ENCODE measurements around the gene CDH2.

CDH2 gene

GRCh38 chr18:28208268-28208667, 31.3 kb upstream of the CDH2 start:
- no peak overlapping the region for H3K4me3 ChIP-seq (ENCODE audit: insufficient read depth, low read length, poor library complexity, severe bottlenecking)
- no peaks in the 10 kb centered on the region for H4K20me1 ChIP-seq (ENCODE audit: low read depth, low read length)
- no peak for TF ChIP-seq EZH2phosphoT487 (conservative IDR thresholded peaks at IDR 0.05; ENCODE audit: low read length)
- TF ChIP-seq CTCF (IDR thresholded peaks at IDR 0.05; ENCODE audit: insufficient read depth, low read length, poor library complexity, severe bottlenecking): no peak
- H3F3A ChIP-seq (ENCODE audit: insufficient read depth): no peaks in the 10 kb centered on the region
- no peaks in the 10 kb centered on the region for H3K36me3 ChIP-seq (ENCODE audit: low read length)
- H3K9ac ChIP-seq (ENCODE audit: low read length): no peak overlapping the region
- no peaks in the 10 kb centered on the region for H3K9me2 ChIP-seq (replicated peaks; ENCODE audit: insufficient read depth, low read length)
- no peaks in the 10 kb centered on the region for H3K9me3 ChIP-seq (ENCODE audit: insufficient read depth, low read length)
- H3K27ac ChIP-seq (ENCODE audit: low read depth, low read length): no peak overlapping the region
- H3K27me3 ChIP-seq (ENCODE audit: low read length): no peaks in the 10 kb centered on the region
- no peak overlapping the region for H3K4me2 ChIP-seq (ENCODE audit: low read depth, low read length, poor library complexity, severe bottlenecking)
- H2AFZ ChIP-seq (ENCODE audit: low read depth, low read length, severe bottlenecking): no peak overlapping the region
- H3K79me2 ChIP-seq (ENCODE audit: insufficient read depth, low read length): no peaks in the 10 kb centered on the region

DNA sequence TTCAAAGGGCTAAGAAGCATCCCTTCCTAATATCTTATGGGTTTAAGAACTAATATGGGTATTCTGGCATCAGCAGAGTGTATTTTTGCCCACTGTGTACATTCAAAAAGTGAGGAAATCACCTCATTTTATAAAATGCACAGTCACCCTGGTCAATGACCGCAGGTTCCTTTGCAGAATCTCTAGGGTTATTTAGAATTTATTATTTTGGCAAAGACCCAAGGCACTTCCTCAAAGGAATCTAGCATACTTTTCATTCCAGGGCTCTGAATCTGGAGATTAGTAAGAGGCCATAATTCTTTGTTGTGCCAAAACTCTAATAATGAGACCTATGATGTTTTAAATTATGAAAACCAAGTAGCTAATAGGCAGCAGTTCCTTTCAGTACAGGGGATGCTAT, 27.2 kb upstream of the CDH2 start:
- Histone ChIP-seq H2AFZ (ENCODE audit: low read depth, low read length, severe bottlenecking) (no peak overlapping the region), H3F3A (ENCODE audit: insufficient read depth) (no peaks in the 10 kb centered on the region), H3K9ac (ENCODE audit: low read length) (no peak overlapping the region), H3K79me2 (ENCODE audit: insufficient read depth, low read length) (no peaks in the 10 kb centered on the region), H3K9me2 (replicated peaks; ENCODE audit: insufficient read depth, low read length) (no peaks in the 10 kb centered on the region), H3K27ac (ENCODE audit: low read depth, low read length) (no peak overlapping the region), H3K4me2 (ENCODE audit: low read depth, low read length, poor library complexity, severe bottlenecking) (no peak overlapping the region), H3K9me3 (ENCODE audit: insufficient read depth, low read length) (no peaks in the 10 kb centered on the region), H3K27me3 (ENCODE audit: low read length) (no peaks in the 10 kb centered on the region), H4K20me1 (ENCODE audit: low read depth, low read length) (no peaks in the 10 kb centered on the region), H3K4me3 (ENCODE audit: insufficient read depth, low read length, poor library complexity, severe bottlenecking) (no peak overlapping the region), H3K36me3 (ENCODE audit: low read length) (no peaks in the 10 kb centered on the region)
- TF ChIP-seq EZH2phosphoT487 (conservative IDR thresholded peaks at IDR 0.05; ENCODE audit: low read length) (no peak), CTCF (IDR thresholded peaks at IDR 0.05; ENCODE audit: insufficient read depth, low read length, poor library complexity, severe bottlenecking) (no peak)

DNA sequence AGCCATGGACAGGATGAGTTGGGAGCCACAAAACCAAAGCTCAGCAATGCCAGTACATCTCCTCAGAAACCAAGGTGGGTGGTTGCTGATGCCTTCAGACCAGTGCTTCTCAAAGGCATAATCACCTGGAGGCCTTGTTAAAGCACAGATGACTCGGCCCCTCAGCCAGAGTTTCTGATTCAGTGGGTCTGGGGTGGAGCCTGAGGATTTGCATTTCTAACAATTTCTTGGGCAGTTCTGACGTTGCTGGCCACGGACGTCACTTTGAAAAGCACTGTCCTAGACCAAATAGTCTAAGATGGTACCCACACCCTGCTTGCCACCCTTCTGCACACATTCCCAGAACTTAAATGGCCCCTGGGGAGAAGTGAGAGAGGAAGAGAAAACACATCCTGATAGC, 24.1 kb upstream of the CDH2 start:
- Histone ChIP-seq H3K27ac (ENCODE audit: low read depth, low read length) (no peak overlapping the region), H3K4me3 (ENCODE audit: insufficient read depth, low read length, poor library complexity, severe bottlenecking) (no peak overlapping the region), H4K20me1 (ENCODE audit: low read depth, low read length) (no peaks in the 10 kb centered on the region), H3K9me3 (ENCODE audit: insufficient read depth, low read length) (no peaks in the 10 kb centered on the region), H3F3A (ENCODE audit: insufficient read depth) (no peaks in the 10 kb centered on the region), H3K9ac (ENCODE audit: low read length) (no peak overlapping the region), H3K27me3 (ENCODE audit: low read length) (no peaks in the 10 kb centered on the region), H3K4me2 (ENCODE audit: low read depth, low read length, poor library complexity, severe bottlenecking) (no peak overlapping the region), H3K79me2 (ENCODE audit: insufficient read depth, low read length) (no peaks in the 10 kb centered on the region), H2AFZ (ENCODE audit: low read depth, low read length, severe bottlenecking) (no peak overlapping the region), H3K36me3 (ENCODE audit: low read length) (no peaks in the 10 kb centered on the region), H3K9me2 (replicated peaks; ENCODE audit: insufficient read depth, low read length) (no peaks in the 10 kb centered on the region)
- TF ChIP-seq CTCF (IDR thresholded peaks at IDR 0.05; ENCODE audit: insufficient read depth, low read length, poor library complexity, severe bottlenecking) (no peak), EZH2phosphoT487 (conservative IDR thresholded peaks at IDR 0.05; ENCODE audit: low read length) (no peak)

GRCh38 chr18:28198620-28199019, 21.7 kb upstream of the CDH2 start:
- H3K4me2 ChIP-seq (ENCODE audit: low read depth, low read length, poor library complexity, severe bottlenecking): no peak overlapping the region
- H3K4me3 ChIP-seq (ENCODE audit: insufficient read depth, low read length, poor library complexity, severe bottlenecking): no peak overlapping the region
- no peak overlapping the region for H3K27ac ChIP-seq (ENCODE audit: low read depth, low read length)
- no peaks in the 10 kb centered on the region for H3F3A ChIP-seq (ENCODE audit: insufficient read depth)
- no peak for TF ChIP-seq EZH2phosphoT487 (conservative IDR thresholded peaks at IDR 0.05; ENCODE audit: low read length)
- TF ChIP-seq CTCF (IDR thresholded peaks at IDR 0.05; ENCODE audit: insufficient read depth, low read length, poor library complexity, severe bottlenecking): no peak
- H3K9me3 ChIP-seq (ENCODE audit: insufficient read depth, low read length): no peaks in the 10 kb centered on the region
- H3K36me3 ChIP-seq (ENCODE audit: low read length): no peaks in the 10 kb centered on the region
- no peaks in the 10 kb centered on the region for H3K27me3 ChIP-seq (ENCODE audit: low read length)
- H4K20me1 ChIP-seq (ENCODE audit: low read depth, low read length): no peaks in the 10 kb centered on the region
- no peak overlapping the region for H3K9ac ChIP-seq (ENCODE audit: low read length)
- no peaks in the 10 kb centered on the region for H3K9me2 ChIP-seq (replicated peaks; ENCODE audit: insufficient read depth, low read length)
- H3K79me2 ChIP-seq (ENCODE audit: insufficient read depth, low read length): no peaks in the 10 kb centered on the region
- H2AFZ ChIP-seq (ENCODE audit: low read depth, low read length, severe bottlenecking): no peak overlapping the region
